Natural killer cell (primary cell): ENCODE results near the gene GAB2. TPM values are rescaled to one million over a fixed set of nuclear protein-coding genes. Genes with fewer than 3 reads are reported as not detected.

Experiments
- ATAC-seq, 3 donors: fragments of 150-1000 bp in 2 of 3; fragments of 200-7000 bp in 1 of 3; cut with Tn5 transposase; 1 replicate in 1 of 3; 2 replicates in 2 of 3; pipeline ENCODE4 v1.10.0; 2021; ENCODE audit warnings: mild to moderate bottlenecking in 2 of 3, moderate library complexity in 2 of 3
- DNase-seq, 2 donors: peaks; one replicate each; pipeline versions ENCODE4 v3.0.0 to v3.0.0-alpha.2; 2013 to 2021; ENCODE audit warnings: mixed read lengths in 1 of 2
- H3K27ac ChIP-seq: one replicate; pipeline ENCODE4 v1.5.1; 2013; ENCODE audit warnings: mild to moderate bottlenecking, low read length
- H3K27me3 ChIP-seq: one replicate; pipeline ENCODE4 v1.6.1; 2013; ENCODE audit warnings: low read length; ENCODE audit not compliant: control insufficient read depth, insufficient read depth
- H3K36me3 ChIP-seq: one replicate; pipeline ENCODE4 v1.6.1; 2013; ENCODE audit warnings: low read length; ENCODE audit not compliant: control insufficient read depth, insufficient read depth
- H3K4me1 ChIP-seq: one replicate; pipeline ENCODE4 v1.6.1; 2013; ENCODE audit warnings: low read length; ENCODE audit not compliant: control insufficient read depth, insufficient read depth
- H3K4me3 ChIP-seq: one replicate; pipeline ENCODE4 v1.5.1; 2013; ENCODE audit warnings: low read length
- H3K9me3 ChIP-seq: one replicate; pipeline ENCODE4 v1.6.1; 2013; ENCODE audit warnings: low read length; ENCODE audit not compliant: control insufficient read depth, insufficient read depth
- H3K27ac Mint-ChIP-seq, 2 donors: one replicate each; pipeline ENCODE4 v1.8.0; 2022; ENCODE audit warnings: mild to moderate bottlenecking in 2 of 2, mixed read lengths in 2 of 2, moderate library complexity in 1 of 2
- H3K27me3 Mint-ChIP-seq, 2 donors: one replicate each; pipeline ENCODE4 v1.8.0; 2022; ENCODE audit warnings: low read depth in 2 of 2, mixed read lengths in 2 of 2
- H3K36me3 Mint-ChIP-seq: one replicate; pipeline ENCODE4 v1.8.0; 2022; ENCODE audit warnings: mixed read lengths
- H3K4me1 Mint-ChIP-seq, 2 donors: one replicate each; pipeline ENCODE4 v1.8.0; 2022; ENCODE audit warnings: mixed read lengths in 2 of 2
- H3K4me3 Mint-ChIP-seq: one replicate; pipeline ENCODE4 v1.8.0; 2022; ENCODE audit warnings: mild to moderate bottlenecking, moderate library complexity, mixed read lengths
- H3K9me3 Mint-ChIP-seq, 2 donors: one replicate each; pipeline ENCODE4 v1.8.0; 2022; ENCODE audit warnings: mixed read lengths in 2 of 2
- CTCF ChIP-seq: fragments of 200-600 bp; IDR thresholded peaks from one replicate; pipeline ENCODE4 v1.8.0; 2022; ENCODE audit warnings: antibody characterized with exemption
- WGBS: methylation state at CpG from one replicate; pipeline ENCODE4 v1.1.7; 2013; ENCODE audit warnings: missing lambda C conversion rate; ENCODE audit not compliant: insufficient coverage; 5-methylcytosine and 5-hydroxymethylcytosine counted together
- intact Hi-C: fragments of 100-400 bp; cut with micrococcal nuclease; formaldehyde crosslinking; loops from one replicate; pipeline ENCODE4 v1.14.2; 2022
- total RNA-seq, 4 donors: library from RNA; stranded (reverse); fragments of 120-200 nt in 1 of 4; gene quantifications; one replicate each; pipeline versions ENCODE4 v1.2.3 to v1.2.4, GENCODE V29; 2013 to 2022

Gene GAB2
- total RNA-seq, 3 donors from 2014 or later (not counting 1 experiment from before 2014, with no cell fraction given), result 4.3 to 58.4 (median 8.1) TPM

GRCh38 chr11:78261828-78262227 lies 155.8 kb downstream of the GAB2 start:
- Histone ChIP-seq H3K4me3 (no peak overlapping the region), H3K27ac (no peak overlapping the region), H3K36me3 (no peaks in the 10 kb centered on the region), H3K9me3 (no peaks in the 10 kb centered on the region), H3K4me1 (no peaks in the 10 kb centered on the region), H3K27me3 (no peaks in the 10 kb centered on the region)
- Mint-ChIP-seq H3K9me3 (no peaks in the 10 kb centered on the region), H3K4me1 (no peaks in the 10 kb centered on the region), H3K4me3 (no peak overlapping the region), H3K27me3 (no peaks in the 10 kb centered on the region), H3K27ac (no peak overlapping the region), H3K36me3 (no peaks in the 10 kb centered on the region)
- no peak for TF ChIP-seq CTCF
- WGBS, result 96% methylated on average over 4 of the region's 4 CpGs
- no peak for ATAC-seq
- no peak for DNase-seq
- intact Hi-C loops, result no loop called here

- H3K27me3 Mint-ChIP-seq, result no peaks in the 10 kb centered on the region
- no peaks in the 10 kb centered on the region for H3K4me1 Mint-ChIP-seq
- H3K4me3 ChIP-seq, result no peak overlapping the region
- H3K4me1 ChIP-seq, result no peaks in the 10 kb centered on the region
- H3K36me3 Mint-ChIP-seq, result no peaks in the 10 kb centered on the region
- intact Hi-C loops, result no loop called here
- H3K27ac Mint-ChIP-seq, result no peak overlapping the region
- H3K27ac ChIP-seq, result no peak overlapping the region
- no peak for TF ChIP-seq CTCF
- no peaks in the 10 kb centered on the region for H3K36me3 ChIP-seq
- DNase-seq (no peak), ATAC-seq (no peak)
- H3K9me3 Mint-ChIP-seq, result no peaks in the 10 kb centered on the region
- no peak overlapping the region for H3K4me3 Mint-ChIP-seq
- no peaks in the 10 kb centered on the region for H3K27me3 ChIP-seq
- no peaks in the 10 kb centered on the region for H3K9me3 ChIP-seq
- WGBS, result 90% methylated on average over 4 of the region's 4 CpGs
Observed at GRCh38 chr11:78261367-78261766, 156.3 kb downstream of the GAB2 start.

GRCh38 chr11:78259777-78260487 lies 157.7 kb downstream of the GAB2 start:
- no peak for DNase-seq
- no peak for ATAC-seq
- H3K9me3 ChIP-seq, result no peaks in the 10 kb centered on the region
- Mint-ChIP-seq H3K27me3 (no peaks in the 10 kb centered on the region), H3K36me3 (no peaks in the 10 kb centered on the region), H3K9me3 (no peaks in the 10 kb centered on the region), H3K4me3 (no peak overlapping the region), H3K27ac (no peak overlapping the region), H3K4me1 (no peaks in the 10 kb centered on the region)
- no peak overlapping the region for H3K27ac ChIP-seq
- intact Hi-C loops, result no loop called here
- H3K4me3 ChIP-seq, result no peak overlapping the region
- H3K36me3 ChIP-seq, result no peaks in the 10 kb centered on the region
- no peaks in the 10 kb centered on the region for H3K4me1 ChIP-seq
- WGBS, result 91% methylated on average over 6 of the region's 8 CpGs
- no peaks in the 10 kb centered on the region for H3K27me3 ChIP-seq
- no peak for TF ChIP-seq CTCF

- WGBS, result over 99% methylated on average over 3 of the region's 3 CpGs
- H3K9me3 ChIP-seq, result no peaks in the 10 kb centered on the region
- intact Hi-C loops, result no loop called here
- no peaks in the 10 kb centered on the region for H3K9me3 Mint-ChIP-seq
- H3K27ac ChIP-seq, result no peak overlapping the region
- no peaks in the 10 kb centered on the region for H3K27me3 Mint-ChIP-seq
- TF ChIP-seq CTCF, result no peak
- H3K36me3 Mint-ChIP-seq, result no peaks in the 10 kb centered on the region
- ATAC-seq (no peak), DNase-seq (no peak)
- no peaks in the 10 kb centered on the region for H3K27me3 ChIP-seq
- no peaks in the 10 kb centered on the region for H3K4me1 ChIP-seq
- H3K36me3 ChIP-seq, result no peaks in the 10 kb centered on the region
- H3K4me3 ChIP-seq, result no peak overlapping the region
- H3K4me3 Mint-ChIP-seq, result no peak overlapping the region
- no peak overlapping the region for H3K27ac Mint-ChIP-seq
- no peaks in the 10 kb centered on the region for H3K4me1 Mint-ChIP-seq
Observed at GRCh38 chr11:78257654-78258053, 160.0 kb downstream of the GAB2 start.
